ENCODE results near the gene WWTR1.

Gene WWTR1

DNA sequence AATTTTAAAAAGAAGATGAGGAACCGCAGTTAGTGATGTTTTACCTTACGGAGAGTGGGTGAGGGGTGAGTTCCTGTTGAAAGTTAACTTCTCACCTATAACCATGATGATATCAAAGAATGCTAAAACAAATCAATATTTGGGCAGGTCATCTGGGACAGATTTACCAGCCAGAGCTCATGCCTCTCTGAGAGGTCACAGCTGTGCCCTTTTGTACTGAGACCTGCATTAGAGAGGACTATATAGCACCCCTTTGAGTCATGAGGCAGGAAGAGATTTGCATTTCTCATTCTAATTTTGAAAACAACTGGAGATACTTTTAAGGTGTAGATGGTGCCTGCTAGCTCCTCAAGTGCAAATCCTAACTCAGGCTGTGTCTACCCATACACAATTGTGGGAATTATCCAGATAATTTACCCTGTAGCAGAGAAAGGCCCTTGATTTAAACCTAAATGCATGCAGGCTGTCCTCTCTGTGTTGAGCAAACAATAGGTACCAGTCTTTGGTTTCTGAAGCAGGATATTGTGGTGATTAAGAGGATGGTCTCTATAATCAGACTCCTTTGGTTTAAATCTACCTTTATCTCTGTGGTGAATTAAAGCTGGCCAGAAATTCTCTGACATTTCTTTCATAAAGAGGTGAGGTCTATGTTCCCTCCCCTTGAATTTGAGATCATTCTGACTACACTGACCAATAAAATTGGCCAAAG lies 189.2 kb downstream of the WWTR1 start:
- H3K4me3 ChIP-seq, result no peak overlapping the region
- no peaks in the 10 kb centered on the region for H3K36me3 ChIP-seq
- no peaks in the 10 kb centered on the region for H4K20me1 ChIP-seq
- no peaks in the 10 kb centered on the region for H3K4me1 ChIP-seq
- H3K9ac ChIP-seq, result no peak overlapping the region
- H3K27me3 ChIP-seq, result no peaks in the 10 kb centered on the region
- no peak overlapping the region for H3K27ac ChIP-seq
- no peaks in the 10 kb centered on the region for H3K9me3 ChIP-seq
- no peak for TF ChIP-seq Cebpa-rat (IDR thresholded peaks at IDR 0.05)
- no peak overlapping the region for H3K4me2 ChIP-seq
